A673 (cell line): ENCODE data around the gene CFC1B.
"Not testable (repeated sequence)": the region's sequence is repeated elsewhere in the genome, so short reads cannot be mapped to it uniquely, and the experiment has no call there.

Experiments
- EZH2 ChIP-seq: fragments of 200-600 bp; sonication (generic); IDR thresholded peaks from 2 replicates; pipeline ENCODE4 v1.6.1; 2017; ENCODE audit warnings: borderline replicate concordance, low read depth, mild to moderate bottlenecking, mixed read lengths, antibody characterized with exemption, low read length; ENCODE audit not compliant: poor library complexity, severe bottlenecking
- TF ChIP-seq, protein P1 (sequence below): fragments of 300-800, 200-600 bp; sonication (generic); conservative IDR thresholded peaks from 2 replicates; pipeline ENCODE4 v1.5.1; 2017; ENCODE audit warnings: low read depth, mild to moderate bottlenecking, antibody characterized with exemption, low read length, moderate library complexity, mixed read lengths

DNA sequence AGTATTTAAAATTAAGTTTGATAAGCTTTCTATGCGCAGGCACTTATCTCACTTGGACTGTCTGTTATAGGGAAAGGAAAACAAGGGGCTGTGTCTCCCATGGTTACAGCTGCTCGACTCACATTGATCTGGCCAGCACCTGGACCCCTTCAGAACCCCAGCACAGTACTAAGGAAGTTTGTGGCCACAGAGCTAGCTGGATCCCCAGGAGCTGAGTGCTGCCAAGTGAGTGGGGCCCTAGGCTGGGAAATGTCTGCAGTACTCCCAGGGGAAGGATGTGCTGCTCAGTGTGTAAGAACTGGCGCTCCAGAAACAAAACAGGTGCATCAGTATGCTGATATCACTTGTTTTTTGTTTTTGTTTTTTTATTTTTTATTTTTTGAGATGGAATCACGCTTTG lies 9.2 kb downstream of the CFC1B start:
- TF ChIP-seq, protein P1, sequence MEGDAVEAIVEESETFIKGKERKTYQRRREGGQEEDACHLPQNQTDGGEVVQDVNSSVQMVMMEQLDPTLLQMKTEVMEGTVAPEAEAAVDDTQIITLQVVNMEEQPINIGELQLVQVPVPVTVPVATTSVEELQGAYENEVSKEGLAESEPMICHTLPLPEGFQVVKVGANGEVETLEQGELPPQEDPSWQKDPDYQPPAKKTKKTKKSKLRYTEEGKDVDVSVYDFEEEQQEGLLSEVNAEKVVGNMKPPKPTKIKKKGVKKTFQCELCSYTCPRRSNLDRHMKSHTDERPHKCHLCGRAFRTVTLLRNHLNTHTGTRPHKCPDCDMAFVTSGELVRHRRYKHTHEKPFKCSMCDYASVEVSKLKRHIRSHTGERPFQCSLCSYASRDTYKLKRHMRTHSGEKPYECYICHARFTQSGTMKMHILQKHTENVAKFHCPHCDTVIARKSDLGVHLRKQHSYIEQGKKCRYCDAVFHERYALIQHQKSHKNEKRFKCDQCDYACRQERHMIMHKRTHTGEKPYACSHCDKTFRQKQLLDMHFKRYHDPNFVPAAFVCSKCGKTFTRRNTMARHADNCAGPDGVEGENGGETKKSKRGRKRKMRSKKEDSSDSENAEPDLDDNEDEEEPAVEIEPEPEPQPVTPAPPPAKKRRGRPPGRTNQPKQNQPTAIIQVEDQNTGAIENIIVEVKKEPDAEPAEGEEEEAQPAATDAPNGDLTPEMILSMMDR, result not testable (repeated sequence)
- TF ChIP-seq EZH2, result not testable (repeated sequence)
